ENCODE measurements around the gene MARCHF10.
"Not testable (repeated sequence)": the region's sequence is repeated elsewhere in the genome, so short reads cannot be mapped to it uniquely, and the experiment has no call there.

The MARCHF10 gene, protein sequence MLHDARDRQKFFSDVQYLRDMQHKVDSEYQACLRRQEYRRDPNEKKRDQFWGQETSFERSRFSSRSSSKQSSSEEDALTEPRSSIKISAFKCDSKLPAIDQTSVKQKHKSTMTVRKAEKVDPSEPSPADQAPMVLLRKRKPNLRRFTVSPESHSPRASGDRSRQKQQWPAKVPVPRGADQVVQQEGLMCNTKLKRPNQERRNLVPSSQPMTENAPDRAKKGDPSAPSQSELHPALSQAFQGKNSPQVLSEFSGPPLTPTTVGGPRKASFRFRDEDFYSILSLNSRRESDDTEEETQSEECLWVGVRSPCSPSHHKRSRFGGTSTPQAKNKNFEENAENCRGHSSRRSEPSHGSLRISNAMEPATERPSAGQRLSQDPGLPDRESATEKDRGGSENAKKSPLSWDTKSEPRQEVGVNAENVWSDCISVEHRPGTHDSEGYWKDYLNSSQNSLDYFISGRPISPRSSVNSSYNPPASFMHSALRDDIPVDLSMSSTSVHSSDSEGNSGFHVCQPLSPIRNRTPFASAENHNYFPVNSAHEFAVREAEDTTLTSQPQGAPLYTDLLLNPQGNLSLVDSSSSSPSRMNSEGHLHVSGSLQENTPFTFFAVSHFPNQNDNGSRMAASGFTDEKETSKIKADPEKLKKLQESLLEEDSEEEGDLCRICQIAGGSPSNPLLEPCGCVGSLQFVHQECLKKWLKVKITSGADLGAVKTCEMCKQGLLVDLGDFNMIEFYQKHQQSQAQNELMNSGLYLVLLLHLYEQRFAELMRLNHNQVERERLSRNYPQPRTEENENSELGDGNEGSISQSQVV

DNA sequence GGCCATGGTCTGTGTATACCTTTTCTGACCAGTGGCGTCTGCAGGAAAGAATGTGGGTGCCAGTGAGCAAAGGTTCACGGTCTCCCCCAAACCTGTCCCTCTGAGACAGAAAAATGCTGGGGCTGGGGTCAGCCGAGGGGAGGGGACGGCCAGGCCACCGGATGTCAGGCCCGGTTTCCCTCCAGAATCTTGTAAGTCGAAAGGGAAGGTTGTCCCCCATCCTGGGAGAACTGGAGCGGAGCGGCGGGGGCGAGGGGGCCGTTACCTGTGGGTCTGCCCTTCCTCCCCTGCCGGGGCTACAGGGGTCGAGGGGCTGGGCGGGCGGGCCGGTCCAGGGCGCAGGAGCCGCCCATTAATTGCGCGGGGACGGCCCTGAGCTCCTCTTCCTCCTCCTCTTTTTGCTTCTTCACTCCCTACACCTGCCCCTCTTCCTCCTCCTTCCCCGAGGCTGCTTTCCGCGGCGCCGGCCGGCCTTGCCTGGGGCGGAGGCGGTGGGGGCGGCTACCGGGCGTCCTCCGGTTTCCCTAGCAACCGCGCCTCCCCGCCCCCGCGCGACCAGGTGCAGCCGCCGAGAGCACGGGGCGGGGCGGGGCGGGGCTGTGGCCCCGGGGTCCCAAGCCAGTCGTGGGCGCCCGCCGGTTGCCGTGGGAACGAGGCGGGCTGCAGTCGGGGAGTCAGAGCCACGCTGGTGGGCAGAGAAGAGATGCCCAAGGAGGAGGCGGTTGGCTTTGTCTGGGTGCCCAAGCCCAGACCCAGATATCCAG, at the start of gene MARCHF10:
TSS of gene MARCHF10 (minus strand) at position 503 of the 764 bp plus-strand sequence. CDS start 6,579 bp downstream, outside the sequence.
- Mint-ChIP-seq H3K4me3 (no peak within 1 kb of the TSS), H3K27me3 (ENCODE audit: low read depth) (peaks cover 46% of the 10 kb centered on the region), H3K27ac (no peak within 1 kb of the TSS), H3K9me3 (no peaks in the 10 kb centered on the region), H3K4me1 (ENCODE audit: low read depth) (no peaks in the 10 kb centered on the region), H3K36me3 (ENCODE audit: low read depth) (no peaks in the 10 kb centered on the region)

- Mint-ChIP-seq H3K4me3 (no peak overlapping the region), H3K36me3 (ENCODE audit: low read depth) (no peaks in the 10 kb centered on the region), H3K27ac (no peak overlapping the region), H3K27me3 (ENCODE audit: low read depth) (peaks cover 8% of the 10 kb centered on the region), H3K9me3 (no peaks in the 10 kb centered on the region), H3K4me1 (ENCODE audit: low read depth) (no peaks in the 10 kb centered on the region)
Measured at GRCh38 chr17:62857526-62857925, 49.4 kb upstream of the MARCHF10 start.

- no peaks in the 10 kb centered on the region for H3K36me3 Mint-ChIP-seq (ENCODE audit: low read depth)
- no peaks in the 10 kb centered on the region for H3K9me3 Mint-ChIP-seq
- H3K4me3 Mint-ChIP-seq: no peak overlapping the region
- H3K4me1 Mint-ChIP-seq (ENCODE audit: low read depth): no peaks in the 10 kb centered on the region
- no peak overlapping the region for H3K27ac Mint-ChIP-seq
- peaks cover 8% of the 10 kb centered on the region for H3K27me3 Mint-ChIP-seq (ENCODE audit: low read depth)
Measured at GRCh38 chr17:62856594-62856993, 48.5 kb upstream of the MARCHF10 start.

DNA sequence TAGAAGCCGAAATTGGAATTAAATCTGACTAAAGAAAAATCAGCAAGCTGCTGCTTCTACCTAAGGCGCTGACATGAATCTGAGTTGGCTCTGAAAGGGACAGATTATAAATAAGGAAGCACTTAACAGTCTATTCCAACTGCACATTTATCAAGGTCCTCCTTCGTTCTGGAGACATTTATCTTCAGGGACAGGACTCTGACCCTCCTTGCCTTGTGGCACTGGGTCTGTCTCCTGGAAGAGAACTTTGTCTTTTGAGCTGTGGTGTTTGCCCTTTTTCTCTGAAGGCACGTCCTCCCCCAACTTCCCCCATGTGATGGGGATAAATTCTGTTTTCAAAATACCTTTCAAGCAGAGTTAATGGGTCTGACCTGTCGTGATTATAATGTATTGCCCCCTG, 47.0 kb upstream of the MARCHF10 start:
- no peaks in the 10 kb centered on the region for H3K4me1 Mint-ChIP-seq (ENCODE audit: low read depth)
- no peak overlapping the region for H3K27ac Mint-ChIP-seq
- no peaks in the 10 kb centered on the region for H3K36me3 Mint-ChIP-seq (ENCODE audit: low read depth)
- H3K4me3 Mint-ChIP-seq: no peak overlapping the region
- H3K9me3 Mint-ChIP-seq: no peaks in the 10 kb centered on the region
- H3K27me3 Mint-ChIP-seq (ENCODE audit: low read depth): peaks cover 8% of the 10 kb centered on the region

DNA sequence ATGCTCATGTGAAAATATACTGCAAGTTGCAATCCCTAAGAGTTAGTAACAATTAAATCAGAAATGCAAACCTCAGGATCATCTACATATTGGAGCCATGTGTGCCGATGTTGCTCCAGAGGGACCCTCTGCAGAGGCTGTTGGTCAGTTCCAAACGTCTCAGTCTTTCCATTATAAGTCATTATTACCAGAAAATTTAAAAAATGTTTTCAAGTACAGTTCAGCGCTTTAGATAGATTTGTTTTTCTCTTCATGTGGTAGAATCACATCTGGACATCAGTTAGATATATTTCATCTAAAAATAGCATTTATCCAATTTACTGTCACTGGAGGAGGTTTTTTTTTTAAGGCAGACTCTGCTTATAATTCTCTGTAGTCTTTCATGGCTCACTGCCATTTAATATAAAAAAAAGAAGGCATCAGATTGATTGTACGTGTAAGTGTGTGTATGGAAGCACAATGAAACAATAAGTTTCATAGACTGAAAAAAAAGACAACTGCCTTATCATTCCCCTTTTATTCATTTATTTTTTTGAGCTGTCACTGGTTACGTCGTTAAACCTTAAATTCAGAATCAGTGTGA, 46.1 kb upstream of the MARCHF10 start:
- H3K27me3 Mint-ChIP-seq (ENCODE audit: low read depth): peaks cover 8% of the 10 kb centered on the region
- H3K9me3 Mint-ChIP-seq: no peaks in the 10 kb centered on the region
- H3K4me1 Mint-ChIP-seq (ENCODE audit: low read depth): no peaks in the 10 kb centered on the region
- H3K27ac Mint-ChIP-seq: no peak overlapping the region
- H3K4me3 Mint-ChIP-seq: no peak overlapping the region
- no peaks in the 10 kb centered on the region for H3K36me3 Mint-ChIP-seq (ENCODE audit: low read depth)

DNA sequence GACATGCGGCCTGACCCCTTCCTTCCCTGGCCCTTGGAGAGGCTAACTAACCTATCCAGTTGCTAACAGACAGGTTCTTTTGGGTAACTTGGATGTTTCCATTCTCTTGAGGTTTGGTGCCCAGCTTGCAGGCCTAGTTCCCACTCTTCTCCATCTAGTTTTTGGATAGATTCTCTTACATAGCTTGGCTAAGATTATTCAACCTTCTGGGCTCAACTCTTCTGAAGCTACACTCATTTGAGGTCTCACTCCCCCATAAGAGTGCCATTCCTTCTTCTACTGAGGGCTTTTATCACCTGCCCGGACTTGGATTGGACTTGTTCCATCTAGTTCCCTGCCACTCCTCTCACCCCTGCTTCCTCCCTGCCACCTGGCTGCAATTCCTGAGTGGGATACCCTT, 44.1 kb upstream of the MARCHF10 start:
- Mint-ChIP-seq H3K4me3 (no peak overlapping the region), H3K27me3 (ENCODE audit: low read depth) (peaks cover 5% of the 10 kb centered on the region), H3K36me3 (ENCODE audit: low read depth) (no peaks in the 10 kb centered on the region), H3K27ac (no peak overlapping the region), H3K9me3 (no peaks in the 10 kb centered on the region), H3K4me1 (ENCODE audit: low read depth) (no peaks in the 10 kb centered on the region)

- H3K36me3 Mint-ChIP-seq (ENCODE audit: low read depth); H3K4me1 Mint-ChIP-seq (ENCODE audit: low read depth); H3K4me3 Mint-ChIP-seq; H3K27me3 Mint-ChIP-seq (ENCODE audit: low read depth); H3K9me3 Mint-ChIP-seq; H3K27ac Mint-ChIP-seq: not testable (repeated sequence)
Measured at GRCh38 chr17:62849591-62850415, 41.7 kb upstream of the MARCHF10 start.

DNA sequence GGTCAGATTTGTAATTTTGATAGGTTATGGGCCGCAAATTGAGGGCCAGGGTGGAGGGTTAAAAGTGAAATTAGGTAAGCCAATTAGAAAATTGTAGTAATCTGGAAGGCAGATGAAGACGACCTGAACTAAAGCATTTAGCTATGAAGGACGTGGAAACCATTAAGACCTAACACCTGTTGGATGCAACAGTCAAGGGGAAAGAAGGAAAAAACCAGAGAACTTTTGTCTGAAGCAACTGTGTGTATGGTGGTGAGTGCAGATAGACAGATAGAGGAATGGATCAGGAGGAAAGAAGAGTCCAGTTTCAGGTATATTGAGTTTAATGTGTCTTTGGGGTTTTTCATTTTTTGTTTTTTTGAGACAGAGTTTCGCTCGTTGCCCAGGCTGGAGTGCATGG, 40.2 kb upstream of the MARCHF10 start:
- no peaks in the 10 kb centered on the region for H3K27me3 Mint-ChIP-seq (ENCODE audit: low read depth)
- H3K36me3 Mint-ChIP-seq (ENCODE audit: low read depth): no peaks in the 10 kb centered on the region
- H3K9me3 Mint-ChIP-seq: no peaks in the 10 kb centered on the region
- no peaks in the 10 kb centered on the region for H3K4me1 Mint-ChIP-seq (ENCODE audit: low read depth)
- H3K27ac Mint-ChIP-seq: no peak overlapping the region
- no peak overlapping the region for H3K4me3 Mint-ChIP-seq

DNA sequence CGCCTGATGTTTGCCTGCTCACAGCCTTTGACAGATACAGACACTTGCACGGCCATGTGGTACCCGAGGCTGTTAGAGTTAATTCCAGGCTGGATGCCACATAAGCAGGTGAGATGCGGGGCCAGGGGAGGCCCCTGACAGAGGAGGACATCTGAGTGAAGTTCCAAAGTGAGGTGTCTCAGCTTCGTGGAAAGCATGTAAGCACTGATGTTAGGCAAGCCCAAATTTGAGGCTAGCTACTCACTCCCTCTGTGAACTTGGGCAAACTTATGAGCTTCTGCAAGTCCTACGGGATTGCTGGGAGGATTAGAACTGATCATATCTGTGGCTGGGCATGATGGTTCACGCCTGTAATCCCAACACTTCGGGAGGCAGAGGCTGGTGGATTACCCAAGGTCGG, 39.3 kb upstream of the MARCHF10 start:
- H3K4me1 Mint-ChIP-seq (ENCODE audit: low read depth): no peaks in the 10 kb centered on the region
- no peaks in the 10 kb centered on the region for H3K27me3 Mint-ChIP-seq (ENCODE audit: low read depth)
- no peaks in the 10 kb centered on the region for H3K36me3 Mint-ChIP-seq (ENCODE audit: low read depth)

GRCh38 chr17:62840871-62841270, 32.8 kb upstream of the MARCHF10 start:
- H3K36me3 Mint-ChIP-seq (ENCODE audit: low read depth): no peaks in the 10 kb centered on the region

More for the DNA sequence above, 39.3 kb upstream of the MARCHF10 start:
- no peak overlapping the region for H3K27ac Mint-ChIP-seq
- H3K4me3 Mint-ChIP-seq: no peak overlapping the region
- no peaks in the 10 kb centered on the region for H3K9me3 Mint-ChIP-seq

DNA sequence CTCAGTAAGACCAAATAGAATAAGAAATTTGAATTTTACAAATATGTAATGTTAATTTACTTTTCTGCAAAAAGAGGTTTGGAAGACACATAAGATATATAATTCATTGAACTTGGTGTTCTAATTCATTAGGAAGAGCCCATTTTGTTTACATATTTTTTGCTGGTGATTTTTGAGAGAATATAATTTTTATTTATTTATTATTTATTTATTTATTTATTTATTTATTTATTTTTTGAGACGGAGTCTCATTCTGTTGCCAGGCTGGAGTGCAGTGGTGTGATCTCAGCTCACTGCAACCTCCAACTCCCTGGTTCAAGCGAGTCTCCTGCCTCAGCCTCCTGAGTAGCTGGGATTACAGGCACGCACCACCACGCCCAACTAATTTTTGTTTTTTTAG, 25.7 kb upstream of the MARCHF10 start:
- not testable (repeated sequence) for H3K4me1 Mint-ChIP-seq (ENCODE audit: low read depth); H3K9me3 Mint-ChIP-seq; H3K27ac Mint-ChIP-seq; H3K4me3 Mint-ChIP-seq; H3K36me3 Mint-ChIP-seq (ENCODE audit: low read depth)
- H3K27me3 Mint-ChIP-seq (ENCODE audit: low read depth): peaks cover 12% of the 10 kb centered on the region

More at GRCh38 chr17:62840871-62841270, 32.8 kb upstream of the MARCHF10 start:
- Mint-ChIP-seq H3K4me1 (ENCODE audit: low read depth) (no peaks in the 10 kb centered on the region), H3K4me3 (no peak overlapping the region), H3K9me3 (no peaks in the 10 kb centered on the region), H3K27me3 (ENCODE audit: low read depth) (peaks cover 14% of the 10 kb centered on the region), H3K27ac (no peak overlapping the region)

DNA sequence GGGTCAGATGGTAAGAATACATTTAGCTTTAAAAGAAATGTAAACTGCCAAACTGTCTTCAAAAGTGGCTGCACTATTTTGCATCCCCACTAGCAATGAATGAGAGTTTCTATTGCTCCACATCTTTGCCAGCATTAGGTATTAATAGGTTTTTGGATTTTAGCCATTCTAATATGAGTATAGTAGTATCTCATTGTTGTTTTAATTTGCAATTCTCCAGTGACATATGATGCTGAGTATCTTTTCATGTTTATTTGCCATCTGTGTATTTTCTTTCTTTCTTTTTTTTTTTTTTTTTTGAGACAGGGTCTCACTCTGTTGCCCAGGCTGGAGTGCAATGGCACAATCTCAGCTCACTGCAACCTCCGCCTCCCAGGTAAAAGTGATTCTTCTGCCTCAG, 24.3 kb upstream of the MARCHF10 start:
- Mint-ChIP-seq H3K9me3 (no peaks in the 10 kb centered on the region), H3K4me3 (no peak overlapping the region), H3K27ac (no peak overlapping the region), H3K4me1 (ENCODE audit: low read depth) (no peaks in the 10 kb centered on the region), H3K27me3 (ENCODE audit: low read depth) (peaks cover 3% of the 10 kb centered on the region), H3K36me3 (ENCODE audit: low read depth) (no peaks in the 10 kb centered on the region)

- H3K27ac Mint-ChIP-seq; H3K4me1 Mint-ChIP-seq (ENCODE audit: low read depth); H3K27me3 Mint-ChIP-seq (ENCODE audit: low read depth); H3K9me3 Mint-ChIP-seq; H3K4me3 Mint-ChIP-seq; H3K36me3 Mint-ChIP-seq (ENCODE audit: low read depth): not testable (repeated sequence)
Measured at GRCh38 chr17:62831066-62831465, 23.0 kb upstream of the MARCHF10 start.

Measured in T-helper 1 cell treated with Interleukin-12 subunit alpha and Interleukin-12 subunit beta and Interleukin-4 antibody, amounts not matched to agents 30 μg/mL and 1 μg/mL, for 36 hours (primary cell).